T-helper 2 cell treated with Interferon-gamma antibody and Interleukin-4, amounts not matched to agents 100 ng/mL and 5 ng/mL, for 36 hours (primary cell): ENCODE data around the gene ZNF732. TPM values are rescaled to one million over a fixed set of nuclear protein-coding genes. Genes with fewer than 3 reads are reported as not detected.

Source experiments
- intact Hi-C: fragments of 100-400 bp; cut with micrococcal nuclease; formaldehyde crosslinking; loops from one replicate; pipeline ENCODE4 v1.15.1; 2023
- total RNA-seq: library from RNA; stranded (reverse); gene quantifications from 2 replicates; pipeline ENCODE4 v1.2.3, GENCODE V29; 2022

The ZNF732 gene
- total RNA-seq, 1 donor from 2014 or later = not detected

- intact Hi-C loops = no loop called here
Measured at GRCh38 chr4:256492-256891, 48.8 kb downstream of the ZNF732 start.

- intact Hi-C loops = no loop called here
Measured at GRCh38 chr4:253936-254756, 51.1 kb downstream of the ZNF732 start.

GRCh38 chr4:252065-252601, 53.1 kb downstream of the ZNF732 start:
- intact Hi-C loops = no loop called here

GRCh38 chr4:244471-244870, 60.8 kb downstream of the ZNF732 start:
- intact Hi-C loops = loop anchor here (2.0 to 10.0 kb wide), 3 partner anchors 122 to 430 kb away; partner anchors contain the start of genes ATP5ME, MYL5 and ZNF718

GRCh38 chr4:243426-243825, 61.8 kb downstream of the ZNF732 start:
- intact Hi-C loops = loop anchor here (2.0 to 10.0 kb wide), 3 partner anchors 93 to 231 kb away; partner anchors contain the start of genes ZNF141 and ZNF718

GRCh38 chr4:242121-242848, 63.0 kb downstream of the ZNF732 start:
- intact Hi-C loops = loop anchor here (2.0 to 10.0 kb wide), 3 partner anchors 95 to 233 kb away; partner anchors contain the start of genes ZNF141 and ZNF718

- intact Hi-C loops = loop anchor here (5.0 to 10.0 kb wide), 2 partner anchors 119 to 233 kb away; partner anchors contain the start of gene ZNF718
Measured at GRCh38 chr4:241411-241810, 63.9 kb downstream of the ZNF732 start.

GRCh38 chr4:236028-236427, 69.2 kb downstream of the ZNF732 start:
- intact Hi-C loops = no loop called here

GRCh38 chr4:234178-234577, 71.1 kb downstream of the ZNF732 start:
- intact Hi-C loops = no loop called here

- intact Hi-C loops = no loop called here
Measured at GRCh38 chr4:223913-224497, 81.3 kb downstream of the ZNF732 start.

Other genes with a start within 250 kb of the ZNF732 start
- 12.5 and 13.0 TPM in 2 replicates for gene ZNF718, start 181.0 kb downstream of the ZNF732 start, total RNA-seq
- gene ZNF141, start 32.3 kb upstream of the ZNF732 start, total RNA-seq = 26.4 and 31.5 TPM in 2 replicates
- gene ZNF721, start 193.7 kb upstream of the ZNF732 start, total RNA-seq = 29.8 and 30.6 TPM in 2 replicates
- 58.9 and 62.4 TPM in 2 replicates for gene PIGG, start 193.7 kb upstream of the ZNF732 start, total RNA-seq